Gastrocnemius medialis (tissue), 4 donors: Measurements from ENCODE around the gene ATAT1.

Experiments used
- POLR2A ChIP-seq, 2 donors: fragments of 450-650 bp; IDR thresholded peaks; one replicate each; pipeline ENCODE4 v1.6.1; 2017; ENCODE audit warnings: antibody characterized with exemption in 2 of 2, mild to moderate bottlenecking in 2 of 2, moderate library complexity in 2 of 2
- TF ChIP-seq, protein P1 (sequence below), 5 experiments: fragments of 450-650 bp in 3 of 5; fragments of 200-600 bp in 2 of 5; sonication (generic) in 2 of 5; IDR thresholded peaks in 4 of 5; conservative IDR thresholded peaks in 1 of 5; 1 replicate in 4 of 5; 2 replicates in 1 of 5; pipeline ENCODE4 v1.5.1; 2016 to 2019; ENCODE audit warnings: antibody characterized with exemption in 5 of 5, mild to moderate bottlenecking in 3 of 5, moderate library complexity in 3 of 5

DNA sequence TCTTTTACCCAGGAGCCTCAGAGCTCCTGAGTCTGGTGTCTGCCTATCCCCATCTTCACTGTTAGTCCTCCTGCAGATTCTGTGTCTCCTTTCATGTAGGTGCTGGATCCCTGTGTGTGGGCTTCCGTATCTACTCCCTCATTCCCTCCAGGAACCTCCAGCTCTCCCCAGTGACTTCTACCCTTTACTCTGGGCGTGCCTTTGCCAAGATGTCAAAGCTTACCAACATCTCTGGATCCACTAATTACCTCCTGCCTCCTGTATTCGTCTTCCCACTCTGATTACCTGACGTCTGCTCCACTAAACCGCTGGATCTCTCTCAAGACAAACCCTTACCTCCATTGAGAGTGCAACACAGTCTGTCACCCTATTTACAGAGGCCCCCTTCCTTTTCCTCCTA, 18.1 kb downstream of the ATAT1 start:
- TF ChIP-seq, protein P1, sequence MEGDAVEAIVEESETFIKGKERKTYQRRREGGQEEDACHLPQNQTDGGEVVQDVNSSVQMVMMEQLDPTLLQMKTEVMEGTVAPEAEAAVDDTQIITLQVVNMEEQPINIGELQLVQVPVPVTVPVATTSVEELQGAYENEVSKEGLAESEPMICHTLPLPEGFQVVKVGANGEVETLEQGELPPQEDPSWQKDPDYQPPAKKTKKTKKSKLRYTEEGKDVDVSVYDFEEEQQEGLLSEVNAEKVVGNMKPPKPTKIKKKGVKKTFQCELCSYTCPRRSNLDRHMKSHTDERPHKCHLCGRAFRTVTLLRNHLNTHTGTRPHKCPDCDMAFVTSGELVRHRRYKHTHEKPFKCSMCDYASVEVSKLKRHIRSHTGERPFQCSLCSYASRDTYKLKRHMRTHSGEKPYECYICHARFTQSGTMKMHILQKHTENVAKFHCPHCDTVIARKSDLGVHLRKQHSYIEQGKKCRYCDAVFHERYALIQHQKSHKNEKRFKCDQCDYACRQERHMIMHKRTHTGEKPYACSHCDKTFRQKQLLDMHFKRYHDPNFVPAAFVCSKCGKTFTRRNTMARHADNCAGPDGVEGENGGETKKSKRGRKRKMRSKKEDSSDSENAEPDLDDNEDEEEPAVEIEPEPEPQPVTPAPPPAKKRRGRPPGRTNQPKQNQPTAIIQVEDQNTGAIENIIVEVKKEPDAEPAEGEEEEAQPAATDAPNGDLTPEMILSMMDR (IDR thresholded peaks at IDR 0.05 in 4 of 5, conservative IDR thresholded peaks at IDR 0.05 in 1 of 5): no peak
- no peak for TF ChIP-seq POLR2A (IDR thresholded peaks at IDR 0.05)
